GM21360 (cell line): ENCODE data around the gene GAB1.
A peak's percentile ranks its signal among the peaks of the same experiment; 100 is the strongest.

ENCODE experiments used
- ATAC-seq: cut with Tn5 transposase; IDR thresholded peaks from one replicate; pipeline ENCODE4 v1.9.1; 2021; ENCODE audit warnings: mild to moderate bottlenecking, moderate library complexity; ENCODE audit not compliant: unreplicated experiment

GAB1 gene

DNA sequence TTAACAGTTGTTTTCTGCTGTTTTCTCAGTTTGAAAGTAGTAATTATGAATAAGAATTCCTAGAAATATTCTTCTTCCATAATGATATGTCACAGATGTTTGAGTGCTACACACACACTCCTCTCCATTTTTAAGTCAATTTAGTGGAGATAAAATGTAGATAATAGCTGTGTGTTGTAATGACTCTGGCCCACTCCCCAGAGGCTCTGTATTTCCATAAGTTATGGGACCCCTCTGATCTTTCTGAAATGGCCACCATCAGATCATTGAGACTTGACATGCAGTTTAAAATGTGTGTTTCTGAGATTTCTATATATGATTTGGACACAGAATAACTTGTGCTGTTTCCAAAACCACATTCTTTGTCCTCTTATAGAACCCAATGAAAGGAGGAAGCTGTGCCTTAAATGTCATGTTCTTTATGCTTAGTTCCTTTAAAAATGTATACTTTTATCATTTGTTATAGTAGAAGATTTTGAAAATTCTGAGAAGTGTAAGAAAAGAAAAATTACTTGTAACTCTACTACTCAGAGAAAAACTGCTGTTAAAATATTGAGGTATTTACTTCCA is 46.4 kb downstream of the GAB1 start:
- no peak for ATAC-seq

GRCh38 chr4:143384381-143384994 is 47.8 kb downstream of the GAB1 start:
- no peak for ATAC-seq

DNA sequence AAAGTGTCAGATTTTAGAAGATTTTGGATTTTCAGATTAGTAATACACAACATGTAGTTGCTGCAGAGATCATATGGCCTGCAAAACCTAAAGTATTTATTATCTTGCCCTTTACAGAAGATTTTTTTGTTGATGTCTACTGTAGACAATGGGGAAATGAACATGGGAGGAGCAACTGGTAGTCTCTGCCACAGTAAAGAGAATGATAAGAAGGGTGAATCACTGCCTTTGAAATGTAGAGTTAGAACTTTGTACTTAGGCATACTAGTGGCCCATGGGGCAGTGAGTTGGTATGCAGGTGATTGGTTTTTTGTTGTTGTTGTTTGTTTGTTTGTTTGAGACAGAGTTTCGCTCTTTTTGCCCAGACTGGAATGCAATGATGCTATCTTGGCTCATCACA is 50.1 kb downstream of the GAB1 start:
- ATAC-seq: no peak

DNA sequence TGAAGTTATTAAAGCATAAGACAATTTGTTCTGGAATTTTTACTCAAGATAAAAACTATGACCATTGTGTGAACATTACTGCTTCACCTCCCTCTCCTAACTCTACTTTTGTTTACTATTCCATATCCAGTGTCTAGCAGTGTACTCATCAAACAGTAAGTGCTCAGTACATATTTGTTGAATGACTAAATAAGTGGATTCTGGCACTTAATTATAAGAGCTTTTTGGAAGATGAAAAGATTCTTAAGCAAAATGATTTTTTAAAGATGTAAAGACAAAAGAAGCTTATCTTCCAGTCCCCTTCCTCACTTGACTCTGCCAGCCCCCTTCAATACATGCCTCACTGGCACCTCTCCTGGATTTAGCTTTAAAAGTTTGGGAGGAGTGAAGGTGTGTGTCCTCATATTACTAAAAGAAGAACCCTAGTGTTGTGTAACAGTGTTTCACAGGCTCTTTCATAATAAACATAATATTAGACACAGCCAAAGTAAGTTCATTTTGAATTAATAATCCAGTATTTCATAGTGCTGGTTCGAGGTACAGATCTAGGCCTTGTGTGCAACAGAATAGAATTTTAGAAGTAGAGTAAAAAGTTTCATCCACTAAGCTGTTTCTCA is 53.0 kb downstream of the GAB1 start:
- ATAC-seq: no peak

GRCh38 chr4:143390764-143391163 is 54.1 kb downstream of the GAB1 start:
- no peak for ATAC-seq

DNA sequence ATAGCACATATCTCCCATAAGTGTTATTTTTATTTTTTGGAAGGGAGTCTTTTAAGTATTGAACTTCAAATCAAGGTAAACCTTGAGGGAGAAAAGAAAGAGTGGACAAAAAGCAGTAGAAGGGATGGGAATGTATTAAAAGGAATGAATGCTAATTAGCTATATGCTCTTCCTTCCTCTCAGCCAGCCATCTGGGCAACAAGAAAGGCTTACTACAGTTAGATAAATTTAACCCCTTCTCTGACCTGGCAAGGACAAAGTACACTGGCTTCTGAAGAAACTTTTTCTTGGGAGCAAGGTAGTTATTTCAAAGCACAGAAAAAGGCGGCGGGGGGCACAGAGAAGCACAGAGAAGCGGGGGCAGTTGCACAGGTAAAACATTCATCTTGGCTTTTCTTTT is 54.6 kb downstream of the GAB1 start:
- ATAC-seq: no peak

DNA sequence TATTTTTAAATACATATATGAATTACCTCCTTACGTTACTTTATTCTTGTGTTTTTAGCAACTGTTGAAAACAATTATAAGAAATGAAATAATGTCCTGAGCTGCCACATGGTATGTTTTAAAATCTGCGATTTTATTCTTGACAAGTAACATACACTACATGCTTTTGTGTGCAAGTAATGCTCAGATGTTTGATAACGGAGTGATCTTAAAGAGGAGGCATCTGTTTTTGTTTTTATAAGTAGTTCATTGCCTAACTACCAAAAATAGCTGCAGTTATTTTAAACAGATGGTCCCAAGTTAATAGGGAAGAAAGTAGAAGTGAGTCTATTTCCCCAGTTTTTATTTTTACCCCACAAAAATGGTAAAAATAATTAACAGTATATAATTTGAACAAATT is 55.2 kb downstream of the GAB1 start:
- no peak for ATAC-seq

- ATAC-seq: no peak
Observed at GRCh38 chr4:143393195-143393594, 56.5 kb downstream of the GAB1 start.

- no peak for ATAC-seq
Observed at GRCh38 chr4:143394739-143395453, 58.2 kb downstream of the GAB1 start.

DNA sequence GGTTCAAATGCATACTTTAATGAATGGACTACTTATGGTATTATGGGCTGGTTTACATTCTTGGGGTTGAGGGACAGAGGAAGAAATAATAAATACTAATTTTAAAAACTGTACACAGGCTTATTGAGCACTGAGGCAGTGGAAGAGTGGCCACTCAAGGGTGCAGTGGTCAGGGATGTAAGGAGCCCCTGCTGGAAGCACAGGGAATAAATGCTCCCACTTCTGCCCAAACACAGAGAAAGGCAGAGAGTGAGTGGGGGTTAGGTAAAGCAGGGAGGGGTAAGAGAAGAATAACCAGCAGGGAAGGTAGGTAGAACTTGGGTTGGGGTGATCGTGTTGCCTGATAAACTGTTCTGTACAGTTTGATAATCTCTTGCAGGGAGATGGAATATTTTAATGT is 60.0 kb downstream of the GAB1 start:
- ATAC-seq: no peak

DNA sequence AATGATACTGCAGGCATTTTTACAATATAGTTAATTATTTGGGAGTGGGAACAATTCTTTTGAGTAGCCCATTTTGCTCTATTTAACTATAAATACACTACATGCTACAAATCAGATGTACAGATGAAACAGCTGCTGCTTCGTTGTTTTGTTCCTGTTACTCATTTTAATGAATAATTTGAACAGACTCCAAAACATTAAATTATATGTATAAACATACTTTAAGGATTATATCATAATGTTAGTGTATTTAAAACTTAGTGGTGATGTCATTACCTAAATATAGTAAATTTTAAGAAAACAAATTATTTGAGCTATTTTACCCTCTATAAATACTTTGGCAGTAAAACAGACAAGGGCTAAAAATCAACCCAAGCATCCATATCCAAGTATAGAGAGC is 60.7 kb downstream of the GAB1 start:
- ATAC-seq: no peak

GRCh38 chr4:143397887-143398286 is 61.2 kb downstream of the GAB1 start:
- ATAC-seq: no peak

DNA sequence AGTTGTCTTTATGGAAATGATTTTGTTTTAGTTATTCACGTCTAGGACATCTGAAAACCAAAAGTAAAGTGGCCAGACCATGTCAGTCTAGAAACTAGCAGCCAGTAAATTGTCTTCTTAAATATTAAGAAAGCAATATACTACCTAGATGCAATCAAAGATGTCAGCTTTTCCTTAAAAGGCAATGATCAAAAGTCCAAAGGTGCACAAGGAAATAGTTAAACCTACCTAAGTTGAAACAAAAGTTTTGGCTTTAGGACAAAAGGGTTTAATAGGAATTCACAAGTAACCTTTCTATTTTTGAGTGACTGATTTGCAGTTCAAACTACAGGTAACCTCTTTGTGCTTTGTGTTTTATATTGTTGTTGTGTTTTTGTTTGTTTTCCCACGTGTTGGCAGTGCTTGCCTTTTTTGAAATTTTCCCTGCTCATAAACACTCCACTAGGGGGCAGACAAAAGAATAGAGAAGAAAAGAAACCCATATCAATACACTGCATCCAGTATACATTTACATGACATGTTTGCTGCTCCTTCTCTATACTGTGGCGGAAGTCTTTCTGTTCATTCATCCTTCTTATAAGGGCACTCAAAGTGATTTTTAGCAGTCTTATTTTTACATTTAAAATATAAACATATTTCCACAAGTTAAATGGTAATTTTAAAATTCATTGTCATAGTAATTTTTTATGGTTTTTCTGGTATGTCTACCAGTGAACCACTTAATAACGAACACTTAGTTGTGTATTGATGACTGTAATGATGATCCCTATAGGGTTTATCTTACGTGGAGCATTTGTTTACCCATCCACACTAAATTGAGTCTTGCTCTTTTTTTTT is 62.7 kb downstream of the GAB1 start:
- ATAC-seq: peak; percentile 64

DNA sequence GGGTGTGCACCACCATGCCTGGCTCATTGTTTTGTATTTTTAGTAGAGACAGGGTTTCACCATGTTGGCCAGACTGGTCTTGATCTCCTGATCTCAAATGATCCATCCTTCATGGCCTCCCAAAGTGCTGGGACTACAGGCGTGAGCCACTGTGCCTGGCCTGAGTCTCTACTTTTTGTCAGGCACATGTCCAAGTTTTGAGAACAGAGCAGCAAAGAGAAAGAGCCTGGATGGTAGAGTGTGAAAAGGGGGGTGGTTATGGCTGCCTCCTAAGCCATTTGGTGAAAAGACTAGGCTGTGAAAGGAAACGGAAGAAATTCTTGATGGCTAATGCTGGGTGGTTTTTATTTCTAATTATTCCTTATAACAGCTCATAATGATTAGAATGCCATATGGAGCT is 63.4 kb downstream of the GAB1 start:
- no peak for ATAC-seq

DNA sequence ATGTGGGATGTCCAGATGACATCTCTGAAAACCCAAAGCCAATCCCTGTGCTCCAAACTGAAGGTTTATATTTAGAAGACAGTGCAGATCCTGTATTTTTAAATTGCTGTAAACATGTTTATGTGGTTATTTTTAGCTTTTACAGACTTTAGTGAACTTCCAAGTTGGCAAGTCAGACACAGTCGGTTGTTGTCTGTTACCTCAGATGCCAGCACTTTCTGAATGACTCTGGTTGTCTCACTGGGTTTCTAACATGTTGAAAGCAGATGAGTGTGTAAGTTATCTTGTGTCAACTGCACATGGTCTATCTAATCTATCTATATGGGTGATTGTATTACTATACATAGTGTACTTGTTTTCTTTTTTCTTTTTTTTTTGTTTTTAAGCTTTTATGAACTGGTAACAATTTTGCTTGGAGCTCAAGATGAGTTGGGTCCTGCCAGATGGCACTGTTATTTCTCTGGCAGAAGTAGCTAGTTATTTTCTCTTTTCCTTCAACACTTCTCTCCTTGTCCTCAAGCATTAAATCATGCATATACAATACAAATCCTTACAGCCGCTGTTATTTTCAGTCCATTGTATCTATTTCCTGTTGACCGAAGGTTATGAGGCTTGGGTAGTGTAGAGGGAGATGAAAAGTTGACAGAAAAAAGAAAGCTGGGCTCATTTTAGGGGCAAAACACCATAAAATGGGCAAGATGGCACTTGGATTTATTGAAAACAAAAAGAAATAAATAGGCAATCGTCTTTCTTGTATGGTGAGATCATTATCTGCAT is 66.3 kb downstream of the GAB1 start:
- ATAC-seq: peak; percentile 37

DNA sequence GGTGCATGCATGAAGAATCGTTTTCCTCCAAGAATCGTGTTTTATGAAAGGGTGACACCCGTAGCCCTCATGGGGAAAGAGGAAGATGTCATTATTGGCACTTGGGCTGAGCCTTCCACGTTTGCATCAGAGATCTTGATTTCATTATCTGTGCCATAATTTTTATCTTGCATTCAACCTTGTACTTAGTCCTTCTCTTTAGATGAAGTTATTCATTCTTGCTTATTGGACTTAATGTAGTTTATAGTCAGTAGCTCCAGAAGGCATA is 66.8 kb downstream of the GAB1 start:
- ATAC-seq: no peak

GRCh38 chr4:143404555-143404954 is 67.9 kb downstream of the GAB1 start:
- peak; percentile 97 for ATAC-seq

- no peak for ATAC-seq
Observed at GRCh38 chr4:143405075-143405730, 68.5 kb downstream of the GAB1 start.

- no peak for ATAC-seq
Observed at GRCh38 chr4:143406523-143406922, 69.8 kb downstream of the GAB1 start.

- ATAC-seq: no peak
Observed at GRCh38 chr4:143407474-143407873, 70.8 kb downstream of the GAB1 start.
